GM06990 (cell line): ENCODE results near the gene BANF2.

ENCODE experiments used
- DNase-seq: peaks from one replicate; pipeline ENCODE4 v3.0.0-alpha.2; 2011; ENCODE audit not compliant: insufficient read length; ENCODE audit errors: extremely low read depth
- H3K27me3 ChIP-seq: replicated peaks from 2 replicates; pipeline ENCODE4 v1.6.0; 2011; ENCODE audit warnings: low read length; ENCODE audit not compliant: control insufficient read depth, insufficient read depth
- H3K36me3 ChIP-seq: 2 replicates; pipeline ENCODE4 v1.5.1; 2011; ENCODE audit warnings: low read length; ENCODE audit not compliant: control insufficient read depth, insufficient read depth
- H3K4me3 ChIP-seq: replicated peaks from 2 replicates; pipeline ENCODE4 v1.5.1; 2011; ENCODE audit warnings: low read depth, mild to moderate bottlenecking, control low read depth, low read length
- CTCF ChIP-seq: IDR thresholded peaks from 2 replicates; pipeline ENCODE4 v1.5.1; 2011; ENCODE audit warnings: low read length, control low read depth, mild to moderate bottlenecking, inconsistent platforms; ENCODE audit not compliant: insufficient read depth, poor library complexity, severe bottlenecking

The BANF2 gene

GRCh38 chr20:17783671-17784070, 83.9 kb downstream of the BANF2 start:
- DNase-seq: no peak
- no peak for TF ChIP-seq CTCF
- no peaks in the 10 kb centered on the region for H3K27me3 ChIP-seq
- H3K36me3 ChIP-seq: no peaks in the 10 kb centered on the region
- H3K4me3 ChIP-seq: no peak overlapping the region

- no peak for TF ChIP-seq CTCF
- Histone ChIP-seq H3K27me3 (no peaks in the 10 kb centered on the region), H3K36me3 (no peaks in the 10 kb centered on the region), H3K4me3 (no peak overlapping the region)
- no peak for DNase-seq
Observed at GRCh38 chr20:17785007-17785406, 85.2 kb downstream of the BANF2 start.
